Uterus (tissue), 2 donors: Measurements from ENCODE around the gene SLC8B1.

Source experiments
- CTCF ChIP-seq, 4 experiments: fragments of 200-600 bp in 2 of 4; fragments of 450-650 bp in 2 of 4; sonication (generic) in 2 of 4; IDR thresholded peaks; one replicate each; pipeline ENCODE4 v1.5.1; 2016 to 2019; ENCODE audit warnings: antibody characterized with exemption in 4 of 4, mild to moderate bottlenecking in 2 of 4, moderate library complexity in 1 of 4
- POLR2A ChIP-seq, 2 donors: fragments of 450-650 bp; IDR thresholded peaks; one replicate each; pipeline ENCODE4 v1.6.1; 2016; ENCODE audit warnings: antibody characterized with exemption in 2 of 2, mild to moderate bottlenecking in 1 of 2, moderate library complexity in 1 of 2

GRCh38 chr12:113332688-113333417 is 2.1 kb downstream of the SLC8B1 start:
- TF ChIP-seq CTCF (IDR thresholded peaks at IDR 0.05) = no peak
- TF ChIP-seq POLR2A (IDR thresholded peaks at IDR 0.05) = no peak
